HepG2 (cell line): ENCODE measurements around the gene PLOD3. TPM values are rescaled to one million over a fixed set of nuclear protein-coding genes. Genes with fewer than 3 reads are reported as not detected.

Experiments
- ATAC-seq: fragments of 200-7000 bp; cut with Tn5 transposase; 3 replicates; pipeline ENCODE4 v1.9.1; 2020; ENCODE audit warnings: mild to moderate bottlenecking, moderate library complexity
- BruUV-seq: library from RNA; stranded (reverse); fragments of 400-500 nt; replicated peaks from 2 replicates; lab custom pipeline; 2021; lab: Mats Ljungman, UMichigan
- CTCF ChIA-PET: fragments of 300-600 bp; formaldehyde crosslinking; extraction: SDS; loops from one replicate; lab custom pipeline; 2021; ENCODE audit warnings: low total read pairs, inconsistent platforms, low intra/inter-chr PET ratio; lab: Yijun Ruan, JAX
- POLR2A ChIA-PET: fragments of 350-600 bp; sonication (Branson Sonifier 250); formaldehyde crosslinking; loops from one replicate; lab custom pipeline; 2020; ENCODE audit warnings: antibody characterized with exemption, inconsistent platforms; lab: Yijun Ruan, JAX
- DNase-seq: peaks from one replicate; pipeline ENCODE4 v3.0.0-alpha.2; 2015; ENCODE audit warnings: low spot score
- FAIRE-seq: peaks from 3 replicates; lab custom pipeline; 2011; peaks lifted over from hg19 to GRCh38; lab: Jason Lieb, UNC
- H2AFZ ChIP-seq: one replicate; pipeline ENCODE4 v1.6.1; 2011; ENCODE audit warnings: low read length, inconsistent platforms
- H3K27ac ChIP-seq: fragments of 300-600 bp; 3 replicates; pipeline ENCODE4 v1.8.0; 2011; ENCODE audit warnings: mixed run types, mild to moderate bottlenecking, mixed read lengths, low read length, inconsistent platforms; ENCODE audit not compliant: insufficient read depth; ENCODE audit errors: extremely low read length
- H3K27me3 ChIP-seq, 2 experiments: fragments of 200-600 bp in 1 of 2; 2 replicates in 1 of 2; 3 replicates in 1 of 2; pipeline versions ENCODE4 v1.6.0 to v1.8.0; 2011; ENCODE audit warnings: low read length in 2 of 2, mild to moderate bottlenecking in 2 of 2, moderate library complexity in 2 of 2, inconsistent platforms in 1 of 2; ENCODE audit not compliant: insufficient read depth in 2 of 2, control insufficient read depth in 1 of 2
- H3K36me3 ChIP-seq, 2 experiments: fragments of 200-600 bp in 1 of 2; replicated peaks in 1 of 2; 2 replicates in 1 of 2; 3 replicates in 1 of 2; pipeline versions ENCODE4 v1.5.1 to v1.8.0; 2011; ENCODE audit warnings: low read length in 2 of 2, inconsistent platforms in 1 of 2; ENCODE audit not compliant: insufficient read depth in 2 of 2, control insufficient read depth in 1 of 2
- H3K4me1 ChIP-seq: 2 replicates; pipeline ENCODE4 v1.5.1; 2012; ENCODE audit warnings: low read length, inconsistent platforms; ENCODE audit not compliant: insufficient read depth
- H3K4me2 ChIP-seq: 2 replicates; pipeline ENCODE4 v1.6.0; 2011; ENCODE audit warnings: low read depth, low read length, inconsistent platforms
- H3K4me3 ChIP-seq, 3 experiments: fragments of 200-600 bp in 1 of 3; sonication (generic), shearing (Covaris generic) in 1 of 3; replicated peaks in 1 of 3; 2 replicates each; pipeline ENCODE4 v1.5.1; 2011 to 2016; ENCODE audit warnings: low read length in 3 of 3, inconsistent platforms in 2 of 3, low read depth in 2 of 3, mild to moderate bottlenecking in 2 of 3, control low read depth in 1 of 3, mixed read lengths in 1 of 3; ENCODE audit not compliant: insufficient read depth in 1 of 3
- H3K79me2 ChIP-seq: one replicate; pipeline ENCODE4 v1.6.1; 2011; ENCODE audit warnings: low read length, inconsistent platforms; ENCODE audit not compliant: insufficient read depth
- H3K9ac ChIP-seq: 2 replicates; pipeline ENCODE4 v1.6.0; 2011; ENCODE audit warnings: mild to moderate bottlenecking, low read depth, low read length, inconsistent platforms; ENCODE audit not compliant: insufficient read depth
- H3K9me3 ChIP-seq: 2 replicates; pipeline ENCODE4 v1.5.1; 2012; ENCODE audit warnings: mild to moderate bottlenecking, low read length
- H4K20me1 ChIP-seq: 2 replicates; pipeline ENCODE4 v1.6.0; 2011; ENCODE audit warnings: inconsistent platforms, mild to moderate bottlenecking, low read length, moderate library complexity; ENCODE audit not compliant: insufficient read depth
- AGO1 ChIP-seq: fragments of 200-400 bp; formaldehyde crosslinking; IDR thresholded peaks from 2 replicates; pipeline ENCODE4 v1.6.1; 2017; ENCODE audit warnings: mild to moderate bottlenecking, low read depth, low read length, moderate library complexity; ENCODE audit not compliant: poor library complexity, severe bottlenecking
- AGO2 ChIP-seq: fragments of 200-400 bp; formaldehyde crosslinking; optimal IDR thresholded peaks from 2 replicates; pipeline ENCODE3; 2017; ENCODE audit warnings: mild to moderate bottlenecking, low read depth, low read length, moderate library complexity
- FOSL2 ChIP-seq: sonication (generic); formaldehyde crosslinking; IDR thresholded peaks from 2 replicates; pipeline ENCODE4 v1.4.0; 2020; ENCODE audit warnings: missing genetic modification reagents
- FOXK2 ChIP-seq: fragments of 450-650 bp; IDR thresholded peaks from 2 replicates; pipeline ENCODE4 v1.6.1; 2016
- HOXA3 ChIP-seq: sonication (generic); formaldehyde crosslinking; IDR thresholded peaks from 2 replicates; pipeline ENCODE4 v1.5.0; 2020; ENCODE audit warnings: missing genetic modification reagents
- HOXA9 ChIP-seq: sonication (generic); formaldehyde crosslinking; IDR thresholded peaks from 2 replicates; pipeline ENCODE4 v1.8.1; 2022; ENCODE audit warnings: missing genetic modification reagents, mild to moderate bottlenecking, moderate library complexity, borderline replicate concordance
- JUN ChIP-seq: sonication (generic); formaldehyde crosslinking; IDR thresholded peaks from 2 replicates; pipeline ENCODE4 v1.4.0; 2020; ENCODE audit warnings: mild to moderate bottlenecking, missing genetic modification reagents
- MAFK ChIP-seq, 2 experiments: IDR thresholded peaks in 1 of 2; conservative IDR thresholded peaks in 1 of 2; 2 replicates each; pipeline ENCODE4 v1.6.1; 2011; ENCODE audit warnings: improper control_type of control experiment in 2 of 2, low read length in 2 of 2
- RBFOX2 ChIP-seq: fragments of 200-400 bp; formaldehyde crosslinking; IDR thresholded peaks from 2 replicates; pipeline ENCODE4 v1.6.1; 2017; ENCODE audit warnings: low read depth, mild to moderate bottlenecking, low read length
- ZC3H13 ChIP-seq: sonication (generic); formaldehyde crosslinking; IDR thresholded peaks from 2 replicates; pipeline ENCODE4 v1.8.1; 2023; ENCODE audit warnings: mild to moderate bottlenecking, missing genetic modification reagents, moderate library complexity
- ZFX ChIP-seq: sonication (generic); formaldehyde crosslinking; IDR thresholded peaks from 2 replicates; pipeline ENCODE4 v1.4.0; 2020; ENCODE audit warnings: mild to moderate bottlenecking, low read depth, missing genetic modification reagents, moderate library complexity
- ZNF136 ChIP-seq: sonication (generic); formaldehyde crosslinking; IDR thresholded peaks from 2 replicates; pipeline ENCODE4 v1.8.1; 2022; ENCODE audit warnings: low read depth, mild to moderate bottlenecking, moderate library complexity, missing genetic modification reagents
- ZNF207 ChIP-seq: fragments of 450-650 bp; IDR thresholded peaks from 2 replicates; pipeline ENCODE4 v1.6.1; 2016; ENCODE audit warnings: antibody characterized with exemption, borderline replicate concordance
- ZNF761 ChIP-seq: sonication (generic); formaldehyde crosslinking; conservative IDR thresholded peaks from 2 replicates; pipeline ENCODE4 v1.4.0; 2020; ENCODE audit warnings: mild to moderate bottlenecking, missing genetic modification reagents
- WGBS: methylation state at CpG from one replicate; pipeline ENCODE4 v1.1.6; 2017; ENCODE audit warnings: low lambda C conversion rate; 5-methylcytosine and 5-hydroxymethylcytosine counted together
- in situ Hi-C: cut with HindIII; loops from 2 replicates; pipeline ENCODE4 v1.10.0; 2017; ENCODE audit warnings: low pct_unique_long_range_greater_than_20kb; ENCODE audit not compliant: extremely low pct_ligation_motif_present
- intact Hi-C: fragments of 100-400 bp; cut with micrococcal nuclease; formaldehyde crosslinking; loops from one replicate; pipeline ENCODE4 v1.10.0; 2022; ENCODE audit not compliant: unreplicated experiment
- polyA plus RNA-seq, 8 experiments: library from polyadenylated mRNA; depleted of rRNA in 3 of 8; stranded (reverse) in 7 of 8; unstranded in 1 of 8; fragments of >200 nt; fragmentation: Illumina TruSeq in 4 of 8; extraction: Trizol in 4 of 8; gene quantifications; 2 replicates each; pipeline versions ENCODE4 v1.2.1 to v1.2.3, GENCODE V29; 2011 to 2016; ENCODE audit warnings: low read depth in 4 of 8, missing spikeins in 1 of 8, mixed read lengths in 1 of 8; ENCODE audit not compliant: insufficient read depth in 1 of 8
- total RNA-seq, 5 experiments: library from RNA; depleted of rRNA; stranded (reverse); fragments of >200 nt; fragmentation: Illumina TruSeq; extraction: Trizol; gene quantifications; 2 replicates each; pipeline ENCODE4 v1.2.3, GENCODE V29; 2016; ENCODE audit warnings: low read depth in 1 of 5
- TF ChIP-seq, protein P1 (sequence below): sonication (generic); formaldehyde crosslinking; IDR thresholded peaks from 2 replicates; pipeline ENCODE4 v1.8.0; 2023; ENCODE audit warnings: mild to moderate bottlenecking, missing genetic modification reagents
- TF ChIP-seq, protein P2 (sequence below): sonication (generic); formaldehyde crosslinking; IDR thresholded peaks from 2 replicates; pipeline ENCODE4 v1.4.0; 2020; ENCODE audit warnings: missing genetic modification reagents

The PLOD3 gene
- total and polyA plus RNA-seq, 2 of the 13 experiments (the other 11 are each of a cell fraction or from before 2014, with no cell fraction given): 65.8 to 67.4 TPM

DNA sequence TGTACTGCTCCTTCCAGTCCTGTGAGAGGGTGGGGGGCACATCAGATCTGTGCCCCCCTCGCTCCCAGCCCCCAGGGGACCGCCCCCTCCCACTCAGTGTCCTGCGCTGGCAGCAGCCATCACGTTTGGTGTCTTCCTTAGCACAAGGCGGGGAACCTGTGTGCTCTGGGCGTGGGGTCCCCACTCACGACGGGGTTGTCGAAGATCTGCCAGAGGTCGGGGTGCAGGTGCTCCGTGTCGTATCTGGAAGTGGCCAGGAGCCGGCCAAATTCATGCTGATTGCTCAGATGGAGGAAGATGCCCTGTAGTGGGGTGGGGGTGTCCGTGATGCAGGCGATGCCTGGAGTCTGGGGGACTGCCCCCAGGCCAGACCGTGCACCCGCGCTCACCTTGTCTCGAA is 7.2 kb downstream of the PLOD3 start:
- Histone ChIP-seq H3K9ac (no peak overlapping the region), H2AFZ (no peak overlapping the region), H4K20me1 (no peaks in the 10 kb centered on the region), H3K79me2 (no peaks in the 10 kb centered on the region), H3K36me3 (peaks cover 16 to 30% of the 10 kb centered on the region in 2 experiments; a peak in 4 of 5 replicates), H3K9me3 (no peaks in the 10 kb centered on the region), H3K4me3 (no peak overlapping the region), H3K27me3 (no peaks in the 10 kb centered on the region), H3K27ac (no peak overlapping the region), H3K4me1 (peaks cover 5% of the 10 kb centered on the region; the same call in 1 of the 2 replicates), H3K4me2 (no peak overlapping the region)
- DNase-seq (no peak), ATAC-seq (no peak), FAIRE-seq (no peak)
- no TSS peak for BruUV-seq
- no peak for TF ChIP-seq ZNF207
- TF ChIP-seq AGO1: peak; percentile 86
- peak; percentile 71 for TF ChIP-seq AGO2
- TF ChIP-seq RBFOX2: 0 out of 2 replicates have a peak, but pooled peaks have one; percentile 39
- in situ Hi-C loops: no loop called here
- intact Hi-C loops: no loop called here
- CTCF ChIA-PET: no interaction called here
- POLR2A ChIA-PET: interaction anchor here (11.2 kb wide), 1 partner anchor 6 kb away, joined by 202 read pairs; the partner anchor contains the start of gene MOGAT3
- WGBS: 95% methylated on average over 12 of the region's 19 CpGs

DNA sequence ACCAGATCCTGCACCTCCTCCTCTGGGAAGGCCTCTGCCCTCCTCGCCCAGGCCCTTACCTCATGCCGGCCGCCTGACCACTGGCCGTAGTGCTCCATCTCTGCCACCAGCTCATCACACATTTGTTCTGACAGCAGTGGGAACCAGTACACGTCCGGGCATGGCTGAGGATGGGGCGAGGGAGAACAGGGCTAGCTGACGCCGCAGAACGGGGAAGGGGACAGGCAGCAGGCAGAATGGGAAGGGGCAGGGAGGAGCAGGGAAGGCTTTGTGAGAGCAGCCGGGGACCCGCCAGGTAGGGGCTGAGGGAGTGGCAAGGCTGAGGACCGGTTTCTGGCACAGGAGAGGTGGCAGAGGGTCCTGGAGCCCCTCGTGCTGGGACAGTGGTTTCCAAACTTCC is 8.6 kb downstream of the PLOD3 start:
- CTCF ChIA-PET: no interaction called here
- ATAC-seq (no peak), DNase-seq (no peak), FAIRE-seq (no peak)
- H3K4me1 ChIP-seq: peaks cover 4% of the 10 kb centered on the region; the same call in 1 of the 2 replicates
- no peaks in the 10 kb centered on the region for H3K79me2 ChIP-seq
- no TSS peak for BruUV-seq
- H3K4me3 ChIP-seq: no peak overlapping the region
- 97% methylated on average over 14 of the region's 14 CpGs for WGBS
- no peak overlapping the region for H3K9ac ChIP-seq
- no peak overlapping the region for H2AFZ ChIP-seq
- no peak overlapping the region for H3K27ac ChIP-seq
- intact Hi-C loops: no loop called here
- in situ Hi-C loops: no loop called here
- no peaks in the 10 kb centered on the region for H3K9me3 ChIP-seq
- POLR2A ChIA-PET: interaction anchor here (1.6 to 11.6 kb wide), 2 partner anchors 7 to 9 kb away, joined by 4 to 202 read pairs; partner anchors contain the start of genes PLOD3 and ZNHIT1
- no peaks in the 10 kb centered on the region for H3K27me3 ChIP-seq
- H3K4me2 ChIP-seq: no peak overlapping the region
- peaks cover 15 to 26% of the 10 kb centered on the region in 2 experiments; a peak in 3 of 5 replicates for H3K36me3 ChIP-seq
- no peaks in the 10 kb centered on the region for H4K20me1 ChIP-seq
- peak; percentile 73 for TF ChIP-seq AGO1
- TF ChIP-seq JUN (CRISPR knock-in tag): no peak
- no peak for TF ChIP-seq ZC3H13 (CRISPR knock-in tag)
- TF ChIP-seq HOXA3 (CRISPR knock-in tag): no peak
- no peak for TF ChIP-seq ZNF136 (CRISPR knock-in tag)
- no peak for TF ChIP-seq HOXA9 (CRISPR knock-in tag)
- TF ChIP-seq FOSL2 (CRISPR knock-in tag): no peak
- no peak for TF ChIP-seq MAFK (conservative IDR thresholded peaks at IDR 0.05 in 1 of 2, IDR thresholded peaks at IDR 0.05 in 1 of 2; ENCODE audit: low read length in 2 of 2)
- TF ChIP-seq FOXK2: no peak
- TF ChIP-seq, protein P1, sequence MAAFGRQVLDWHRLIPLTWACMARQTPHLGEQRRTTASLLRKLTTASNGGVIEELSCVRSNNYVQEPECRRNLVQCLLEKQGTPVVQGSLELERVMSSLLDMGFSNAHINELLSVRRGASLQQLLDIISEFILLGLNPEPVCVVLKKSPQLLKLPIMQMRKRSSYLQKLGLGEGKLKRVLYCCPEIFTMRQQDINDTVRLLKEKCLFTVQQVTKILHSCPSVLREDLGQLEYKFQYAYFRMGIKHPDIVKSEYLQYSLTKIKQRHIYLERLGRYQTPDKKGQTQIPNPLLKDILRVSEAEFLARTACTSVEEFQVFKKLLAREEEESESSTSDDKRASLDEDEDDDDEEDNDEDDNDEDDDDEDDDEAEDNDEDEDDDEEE: no peak
- no peak for TF ChIP-seq ZFX
- TF ChIP-seq, protein P2, sequence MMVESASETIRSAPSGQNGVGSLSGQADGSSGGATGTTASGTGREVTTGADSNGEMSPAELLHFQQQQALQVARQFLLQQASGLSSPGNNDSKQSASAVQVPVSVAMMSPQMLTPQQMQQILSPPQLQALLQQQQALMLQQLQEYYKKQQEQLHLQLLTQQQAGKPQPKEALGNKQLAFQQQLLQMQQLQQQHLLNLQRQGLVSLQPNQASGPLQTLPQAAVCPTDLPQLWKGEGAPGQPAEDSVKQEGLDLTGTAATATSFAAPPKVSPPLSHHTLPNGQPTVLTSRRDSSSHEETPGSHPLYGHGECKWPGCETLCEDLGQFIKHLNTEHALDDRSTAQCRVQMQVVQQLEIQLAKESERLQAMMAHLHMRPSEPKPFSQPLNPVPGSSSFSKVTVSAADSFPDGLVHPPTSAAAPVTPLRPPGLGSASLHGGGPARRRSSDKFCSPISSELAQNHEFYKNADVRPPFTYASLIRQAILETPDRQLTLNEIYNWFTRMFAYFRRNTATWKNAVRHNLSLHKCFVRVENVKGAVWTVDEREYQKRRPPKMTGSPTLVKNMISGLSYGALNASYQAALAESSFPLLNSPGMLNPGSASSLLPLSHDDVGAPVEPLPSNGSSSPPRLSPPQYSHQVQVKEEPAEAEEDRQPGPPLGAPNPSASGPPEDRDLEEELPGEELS: no peak
- TF ChIP-seq ZNF761 (CRISPR knock-in tag): no peak
